Activated T-cell treated with anti-CD3 and anti-CD28 coated beads, Interleukin-2, amount 50 U/mL, for 24 hours (primary cell): ENCODE data around the gene MPC1L.

Source experiments
- DNase-seq: peaks from one replicate; pipeline ENCODE4 v3.0.0-alpha.2; 2020
- H3K27ac Mint-ChIP-seq: 2 replicates; pipeline ENCODE4 v1.8.0; 2020; ENCODE audit warnings: mild to moderate bottlenecking, mixed read lengths
- H3K27me3 Mint-ChIP-seq: 2 replicates; pipeline ENCODE4 v1.8.0; 2020; ENCODE audit warnings: mixed read lengths
- H3K36me3 Mint-ChIP-seq: 2 replicates; pipeline ENCODE4 v1.8.0; 2020; ENCODE audit warnings: low read depth, mixed read lengths
- H3K4me1 Mint-ChIP-seq: 2 replicates; pipeline ENCODE4 v1.8.0; 2020; ENCODE audit warnings: low read depth, mixed read lengths
- H3K4me3 Mint-ChIP-seq: 2 replicates; pipeline ENCODE4 v1.8.0; 2020; ENCODE audit warnings: mild to moderate bottlenecking, moderate library complexity, mixed read lengths
- H3K9me3 Mint-ChIP-seq: 2 replicates; pipeline ENCODE4 v1.8.0; 2020; ENCODE audit warnings: mixed read lengths

MPC1L gene

GRCh38 chrX:40651620-40652223 lies 28.5 kb downstream of the MPC1L start:
- DNase-seq, result peak; percentile 73
- Mint-ChIP-seq H3K27ac (no peak overlapping the region), H3K4me3 (no peak overlapping the region), H3K27me3 (no peaks in the 10 kb centered on the region), H3K9me3 (no peaks in the 10 kb centered on the region), H3K4me1 (peaks cover 13% of the 10 kb centered on the region), H3K36me3 (peaks cover 38% of the 10 kb centered on the region)

DNA sequence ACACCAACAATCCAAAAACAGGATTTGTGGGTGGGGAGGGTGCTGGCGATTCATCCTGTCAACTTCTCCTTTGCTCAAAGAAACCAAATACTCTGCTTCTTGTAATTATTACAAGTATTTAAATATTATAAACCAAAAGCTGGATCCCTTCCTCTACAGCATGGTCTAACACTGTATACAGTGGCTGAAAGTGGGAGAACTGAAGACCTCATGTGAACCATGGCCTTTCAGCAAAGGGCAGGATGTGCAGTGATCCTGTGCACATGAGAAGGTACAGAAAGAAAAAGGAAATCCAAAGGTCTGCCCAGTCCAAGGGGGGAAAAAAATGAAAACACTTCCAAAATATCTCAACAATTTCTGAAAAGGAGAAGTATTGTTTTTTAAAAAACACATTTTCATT lies 29.4 kb downstream of the MPC1L start:
- peaks cover 8% of the 10 kb centered on the region for H3K4me1 Mint-ChIP-seq
- DNase-seq, result no peak
- H3K36me3 Mint-ChIP-seq, result peaks cover 44% of the 10 kb centered on the region
- no peaks in the 10 kb centered on the region for H3K27me3 Mint-ChIP-seq
- peak overlapping the region; percentile 11 for H3K27ac Mint-ChIP-seq
- no peak overlapping the region for H3K4me3 Mint-ChIP-seq
- no peaks in the 10 kb centered on the region for H3K9me3 Mint-ChIP-seq

DNA sequence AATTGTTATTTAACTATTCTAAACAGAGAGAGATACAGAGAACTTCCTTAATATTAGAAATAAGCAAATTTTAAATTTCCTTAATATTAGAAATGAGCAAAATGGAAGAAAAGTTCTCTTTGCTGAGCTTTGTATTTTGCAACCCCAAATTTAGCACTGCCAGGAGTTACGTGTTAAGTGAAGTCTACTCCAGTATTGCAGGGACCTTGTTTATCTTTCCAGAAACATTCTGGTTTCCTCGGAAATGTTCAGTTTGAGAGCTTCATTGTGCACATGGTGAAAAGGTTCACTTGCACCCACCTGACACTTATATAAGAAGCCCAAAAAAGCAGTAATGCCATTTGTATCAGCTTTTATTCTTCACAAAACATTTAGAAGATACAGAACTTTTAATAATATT lies 30.3 kb downstream of the MPC1L start:
- peaks cover 2% of the 10 kb centered on the region for H3K4me1 Mint-ChIP-seq
- H3K27ac Mint-ChIP-seq, result no peak overlapping the region
- H3K27me3 Mint-ChIP-seq, result no peaks in the 10 kb centered on the region
- H3K9me3 Mint-ChIP-seq, result no peaks in the 10 kb centered on the region
- no peak for DNase-seq
- peaks cover 47% of the 10 kb centered on the region for H3K36me3 Mint-ChIP-seq
- H3K4me3 Mint-ChIP-seq, result no peak overlapping the region

- H3K9me3 Mint-ChIP-seq, result no peaks in the 10 kb centered on the region
- H3K36me3 Mint-ChIP-seq, result peaks cover 72% of the 10 kb centered on the region
- no peak for DNase-seq
- peaks cover 7% of the 10 kb centered on the region for H3K4me1 Mint-ChIP-seq
- no peak overlapping the region for H3K4me3 Mint-ChIP-seq
- no peak overlapping the region for H3K27ac Mint-ChIP-seq
- H3K27me3 Mint-ChIP-seq, result peaks cover 5% of the 10 kb centered on the region
These were observed 37.2 kb downstream of the MPC1L start for GRCh38 chrX:40660381-40660780.

- H3K4me3 Mint-ChIP-seq, result no peak overlapping the region
- H3K27ac Mint-ChIP-seq, result no peak overlapping the region
- peaks cover 5% of the 10 kb centered on the region for H3K27me3 Mint-ChIP-seq
- H3K36me3 Mint-ChIP-seq, result peaks cover 77% of the 10 kb centered on the region
- no peak for DNase-seq
- H3K4me1 Mint-ChIP-seq, result peaks cover 7% of the 10 kb centered on the region
- no peaks in the 10 kb centered on the region for H3K9me3 Mint-ChIP-seq
These were observed 38.3 kb downstream of the MPC1L start for GRCh38 chrX:40661489-40661888.

GRCh38 chrX:40663078-40663740 lies 40.0 kb downstream of the MPC1L start:
- peaks cover 5% of the 10 kb centered on the region for H3K27me3 Mint-ChIP-seq
- H3K36me3 Mint-ChIP-seq, result peaks cover 81% of the 10 kb centered on the region
- peaks cover 7% of the 10 kb centered on the region for H3K4me1 Mint-ChIP-seq
- no peaks in the 10 kb centered on the region for H3K9me3 Mint-ChIP-seq
- H3K27ac Mint-ChIP-seq, result peak overlapping the region; percentile 81
- DNase-seq, result no peak
- no peak overlapping the region for H3K4me3 Mint-ChIP-seq

- Mint-ChIP-seq H3K4me1 (peaks cover 7% of the 10 kb centered on the region), H3K27me3 (peaks cover 5% of the 10 kb centered on the region), H3K27ac (peak overlapping the region; percentile 77), H3K36me3 (peaks cover 85% of the 10 kb centered on the region), H3K4me3 (no peak overlapping the region), H3K9me3 (no peaks in the 10 kb centered on the region)
- no peak for DNase-seq
These were observed 40.8 kb downstream of the MPC1L start for GRCh38 chrX:40663880-40664630.

DNA sequence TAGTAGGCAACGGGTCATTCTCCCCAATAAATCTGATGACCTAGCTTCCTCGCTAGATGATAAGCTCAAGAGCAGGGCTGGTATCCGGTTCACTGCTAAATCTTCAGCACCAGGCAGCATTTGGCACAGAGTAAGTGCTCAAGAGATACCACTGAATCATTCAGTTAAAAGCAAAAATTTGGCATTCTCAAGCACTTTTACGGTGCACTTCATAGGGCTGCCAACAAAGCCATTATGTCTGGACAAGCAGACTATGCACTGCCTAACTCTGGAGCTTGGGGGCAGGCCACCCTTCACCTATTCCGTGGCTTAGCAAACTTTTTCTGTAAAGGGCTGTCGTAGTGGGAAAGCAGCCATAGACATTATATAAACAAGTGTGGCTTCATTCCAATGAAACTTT lies 47.9 kb downstream of the MPC1L start:
- no peak overlapping the region for H3K4me3 Mint-ChIP-seq
- no peaks in the 10 kb centered on the region for H3K27me3 Mint-ChIP-seq
- H3K4me1 Mint-ChIP-seq, result no peaks in the 10 kb centered on the region
- DNase-seq, result no peak
- H3K27ac Mint-ChIP-seq, result no peak overlapping the region
- H3K36me3 Mint-ChIP-seq, result peaks cover 81% of the 10 kb centered on the region
- H3K9me3 Mint-ChIP-seq, result no peaks in the 10 kb centered on the region
